NCI-H2107 treated with DMSO at 0.1 percent for 48 hours (cell line): ENCODE data around the gene RNF40.
"Not testable (repeated sequence)": the region's sequence is repeated elsewhere in the genome, so short reads cannot be mapped to it uniquely, and the experiment has no call there.

Experiments
- DNase-seq: peaks from one replicate; lab custom pipeline; 2025; ENCODE audit not compliant: unreplicated experiment; lab: John Stamatoyannopoulos, UW

Gene RNF40

DNA sequence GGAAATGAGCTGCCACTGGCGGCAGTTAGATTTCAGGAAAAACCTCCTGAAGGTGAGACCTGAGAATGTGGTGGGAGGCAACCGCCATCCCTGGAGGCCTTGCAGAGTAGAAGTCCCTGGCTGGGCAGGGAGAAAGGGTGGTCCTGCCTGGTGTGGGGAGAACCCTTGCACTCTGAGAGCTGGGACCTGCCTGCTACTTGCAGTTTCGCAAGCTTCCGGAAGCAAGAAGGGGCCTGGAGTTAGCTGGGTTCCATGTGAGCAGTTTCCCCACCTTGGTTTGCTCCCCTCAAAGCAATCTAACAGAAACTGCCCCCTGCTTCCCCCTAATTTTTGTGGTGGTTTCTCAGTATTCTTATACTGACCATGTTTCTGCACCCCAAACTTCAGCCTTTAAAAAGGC, 18.4 kb downstream of the RNF40 start:
- no peak for DNase-seq

DNA sequence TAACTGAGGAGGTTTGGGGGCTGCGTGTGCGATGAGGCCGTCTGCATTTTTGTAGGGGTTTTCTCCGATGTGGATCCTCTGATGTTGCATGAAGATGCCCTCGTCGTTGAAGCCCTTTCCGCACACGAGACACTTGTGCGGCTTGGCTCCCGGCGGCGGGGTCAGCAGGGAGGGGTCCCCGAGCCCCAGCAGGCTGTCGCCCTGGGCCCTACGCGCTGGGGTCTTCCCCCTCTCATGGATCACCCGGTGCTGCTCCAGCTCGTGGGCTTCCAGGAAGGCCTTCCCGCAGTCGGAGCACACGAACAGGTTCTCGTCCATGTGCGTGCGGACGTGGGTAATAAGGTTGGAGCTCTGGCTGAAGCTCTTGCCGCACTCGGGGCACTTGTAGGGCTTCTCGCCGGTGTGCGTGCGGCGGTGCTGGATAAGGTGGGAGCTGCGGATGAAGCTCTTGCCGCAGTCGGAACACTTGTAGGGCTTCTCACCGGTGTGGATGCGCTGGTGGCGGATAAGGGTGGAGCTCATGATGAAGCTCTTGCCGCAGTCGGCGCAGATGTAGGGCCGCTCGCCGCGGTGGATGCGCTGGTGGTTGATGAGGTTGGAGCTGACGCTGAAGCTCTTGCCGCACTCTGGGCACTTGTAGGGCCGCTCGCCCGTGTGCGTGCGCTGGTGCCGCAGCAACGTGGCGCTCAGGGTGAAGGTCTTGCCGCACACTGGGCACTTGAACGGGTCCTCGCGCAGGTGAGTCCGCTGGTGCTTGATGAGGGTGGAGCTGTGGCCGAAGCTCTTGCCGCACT, 20.6 kb downstream of the RNF40 start:
- no peak for DNase-seq

DNA sequence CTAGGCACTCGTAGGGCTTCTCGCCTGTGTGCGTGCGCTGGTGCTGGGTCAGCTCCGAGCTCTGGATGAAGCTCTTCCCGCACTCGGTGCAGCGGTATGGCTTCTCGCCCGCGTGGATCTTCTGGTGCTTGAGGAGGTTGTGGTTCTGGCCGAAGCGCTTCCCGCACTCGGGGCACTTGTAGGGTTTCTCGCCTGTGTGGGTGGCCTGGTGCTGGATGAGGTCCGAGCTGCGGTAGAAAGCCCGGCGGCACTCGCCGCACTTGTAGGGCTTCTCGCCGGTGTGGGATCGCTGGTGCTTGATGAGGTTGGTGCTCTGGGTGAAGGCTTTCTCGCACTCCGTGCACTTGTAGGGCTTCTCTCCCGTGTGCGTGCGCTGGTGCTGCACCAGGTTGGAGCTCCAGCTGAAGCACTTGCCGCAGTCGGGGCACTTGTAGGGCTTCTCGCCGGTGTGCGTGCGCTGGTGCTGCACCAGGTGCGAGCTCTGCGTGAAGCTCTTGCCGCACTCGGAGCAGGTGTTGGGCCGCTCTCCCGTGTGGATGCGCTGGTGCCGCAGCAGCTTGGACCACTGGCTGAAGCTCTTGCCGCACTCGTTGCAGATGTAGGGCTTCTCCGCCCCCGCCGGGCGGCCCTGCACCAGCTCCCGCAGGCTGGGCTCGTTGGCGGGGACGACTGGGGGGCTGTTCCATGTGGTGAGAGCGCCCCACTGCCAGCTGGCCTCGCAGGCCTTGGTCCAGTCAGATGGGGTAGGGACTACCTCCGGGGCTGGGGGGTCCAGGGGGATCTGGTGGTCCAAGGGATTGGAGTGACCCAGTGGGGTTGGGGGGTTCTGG, 21.4 kb downstream of the RNF40 start:
- DNase-seq = no peak

DNA sequence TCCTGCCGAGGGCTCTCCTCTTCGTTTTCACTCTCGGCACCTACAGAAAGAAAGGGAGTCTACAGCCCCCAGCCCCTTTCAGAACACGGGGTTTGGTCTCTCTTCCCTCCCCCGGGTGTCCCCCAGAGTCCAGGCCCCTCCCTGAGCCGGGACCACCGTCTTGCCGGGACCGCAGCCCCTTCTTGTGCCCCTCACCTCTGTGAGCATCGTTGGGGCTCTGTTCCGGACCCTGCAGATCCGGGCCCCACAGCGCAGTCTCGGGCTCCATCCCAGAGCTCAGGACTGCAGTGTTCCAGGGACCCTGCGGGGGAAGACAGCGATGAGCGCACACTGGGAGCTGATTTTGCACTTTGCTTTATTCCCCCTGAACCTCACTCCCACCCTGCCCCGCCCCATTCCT, 22.1 kb downstream of the RNF40 start:
- DNase-seq = no peak

DNA sequence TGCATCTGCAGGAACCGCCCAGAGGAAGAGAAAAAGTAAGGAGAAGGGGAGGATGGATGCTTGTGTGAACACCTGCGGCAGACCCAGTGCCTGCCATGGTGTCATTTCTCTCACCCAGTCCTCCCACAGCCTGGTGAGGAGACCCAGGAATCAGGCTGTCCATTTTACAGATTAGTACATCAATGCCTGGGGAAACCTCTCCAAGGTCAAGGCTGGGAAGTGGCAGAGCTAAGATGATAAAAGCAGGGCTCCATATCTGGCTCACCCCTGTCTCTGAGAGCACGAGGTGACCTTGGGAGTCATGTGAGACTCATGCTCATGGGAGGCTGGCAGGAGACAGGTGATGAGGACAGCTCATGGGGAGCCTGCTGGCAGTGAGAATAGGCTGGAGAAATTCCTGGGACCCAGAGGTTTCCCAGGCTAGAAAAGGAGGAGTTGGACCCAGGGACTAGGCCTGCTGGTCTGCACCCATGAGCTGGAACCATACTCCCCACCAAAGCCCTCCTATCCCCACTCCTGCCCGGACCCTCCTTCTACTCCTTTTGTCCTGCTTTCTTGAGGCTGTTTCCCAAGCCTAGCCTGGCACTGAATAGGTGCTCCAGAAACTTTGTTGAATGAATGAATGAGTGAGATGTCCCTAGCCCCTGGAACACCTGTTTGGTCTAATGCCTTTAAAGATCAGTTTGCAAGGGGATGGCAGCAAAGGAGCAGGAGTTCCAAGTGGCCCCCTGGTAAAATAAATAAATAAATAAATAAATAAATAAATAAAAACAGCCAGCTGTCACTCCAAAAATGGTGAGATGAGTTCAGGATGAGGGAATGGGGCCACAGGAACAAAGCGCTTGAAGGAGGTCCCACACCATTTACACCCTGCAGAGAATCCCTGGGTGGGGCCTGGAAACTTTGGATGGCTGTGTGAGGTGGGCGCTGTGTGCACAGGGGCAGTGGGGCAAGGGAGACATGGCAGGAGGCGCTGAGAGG, 23.3 kb downstream of the RNF40 start:
- no peak for DNase-seq

DNA sequence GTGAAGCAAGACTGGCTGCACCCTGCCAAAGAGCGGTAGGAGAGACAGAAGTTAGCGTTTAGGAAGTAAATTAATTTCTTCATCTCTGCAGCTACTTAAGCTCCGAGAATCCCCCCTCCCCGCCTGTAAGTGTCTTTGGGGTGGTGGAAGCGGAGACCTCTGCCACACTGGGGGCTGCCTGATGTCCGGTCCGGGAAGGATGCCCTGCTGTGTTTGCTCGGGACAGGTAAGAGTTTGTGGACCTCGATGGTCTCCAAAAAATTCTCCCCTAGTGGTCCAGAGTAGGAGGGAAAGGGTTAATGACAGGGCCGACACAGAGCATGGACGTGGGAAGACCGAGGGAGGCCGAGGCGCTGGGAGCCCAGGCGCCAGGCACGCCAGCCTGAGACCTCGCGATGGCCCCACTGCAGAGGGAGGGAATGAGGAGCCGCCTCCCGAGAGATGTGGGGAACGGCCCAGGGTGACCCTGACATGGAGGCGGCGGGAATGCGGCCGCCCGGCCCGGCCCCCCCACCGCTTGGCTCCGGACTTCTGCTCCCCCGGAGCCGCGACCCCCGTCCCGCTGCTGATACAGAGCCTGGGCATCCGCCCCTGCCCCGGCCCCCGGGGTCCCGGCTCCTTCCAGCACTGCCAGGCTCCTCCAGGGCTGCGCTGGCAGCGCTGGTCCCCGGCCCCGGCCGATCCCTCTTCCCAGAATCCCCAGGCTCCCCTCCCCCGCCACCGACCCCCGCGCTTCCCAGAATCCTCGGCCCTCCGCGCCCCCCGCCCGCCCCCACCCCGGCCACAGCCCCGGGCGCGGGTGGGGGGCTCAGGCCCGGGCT, 24.2 kb downstream of the RNF40 start:
- DNase-seq = no peak

DNA sequence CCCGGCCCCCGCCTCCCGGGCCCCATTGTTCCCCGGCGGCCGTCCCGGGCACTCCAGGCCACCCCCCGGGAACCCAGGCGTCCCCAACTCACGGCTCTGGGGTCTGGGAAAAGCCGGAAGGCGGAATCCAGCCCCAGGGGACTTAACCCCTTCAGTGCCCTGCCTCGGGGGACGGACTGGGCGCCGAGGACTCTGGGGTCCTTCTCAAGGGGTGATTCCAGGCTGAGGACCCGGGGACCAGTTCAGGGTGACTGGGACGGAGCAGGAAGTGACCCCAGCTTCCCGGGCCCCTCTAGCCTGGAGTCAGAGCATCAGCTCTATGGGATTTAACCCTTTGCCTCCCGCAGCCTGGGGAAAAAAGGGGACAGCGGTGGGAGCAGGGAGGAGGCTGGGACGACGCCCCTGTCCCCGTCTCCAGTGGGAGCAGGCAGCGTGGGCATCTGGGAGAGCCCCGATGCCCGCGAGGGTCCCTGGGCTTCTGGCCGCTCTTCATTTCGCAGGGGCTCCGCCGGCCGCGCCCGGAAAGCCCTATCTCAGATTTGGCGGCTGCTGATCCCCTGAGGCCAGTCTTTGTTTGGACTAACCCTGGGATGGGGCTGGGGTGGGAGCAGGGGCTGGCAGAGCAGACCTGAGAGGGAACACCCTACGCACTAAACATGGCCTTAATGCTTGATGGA, 25.0 kb downstream of the RNF40 start, which contains the start of gene ZNF629:
TSS of gene ZNF629 (minus strand) at position 270 of the 677 bp plus-strand sequence. CDS start 2,723 bp downstream, outside the sequence.
- DNase-seq = peak; percentile 19

DNA sequence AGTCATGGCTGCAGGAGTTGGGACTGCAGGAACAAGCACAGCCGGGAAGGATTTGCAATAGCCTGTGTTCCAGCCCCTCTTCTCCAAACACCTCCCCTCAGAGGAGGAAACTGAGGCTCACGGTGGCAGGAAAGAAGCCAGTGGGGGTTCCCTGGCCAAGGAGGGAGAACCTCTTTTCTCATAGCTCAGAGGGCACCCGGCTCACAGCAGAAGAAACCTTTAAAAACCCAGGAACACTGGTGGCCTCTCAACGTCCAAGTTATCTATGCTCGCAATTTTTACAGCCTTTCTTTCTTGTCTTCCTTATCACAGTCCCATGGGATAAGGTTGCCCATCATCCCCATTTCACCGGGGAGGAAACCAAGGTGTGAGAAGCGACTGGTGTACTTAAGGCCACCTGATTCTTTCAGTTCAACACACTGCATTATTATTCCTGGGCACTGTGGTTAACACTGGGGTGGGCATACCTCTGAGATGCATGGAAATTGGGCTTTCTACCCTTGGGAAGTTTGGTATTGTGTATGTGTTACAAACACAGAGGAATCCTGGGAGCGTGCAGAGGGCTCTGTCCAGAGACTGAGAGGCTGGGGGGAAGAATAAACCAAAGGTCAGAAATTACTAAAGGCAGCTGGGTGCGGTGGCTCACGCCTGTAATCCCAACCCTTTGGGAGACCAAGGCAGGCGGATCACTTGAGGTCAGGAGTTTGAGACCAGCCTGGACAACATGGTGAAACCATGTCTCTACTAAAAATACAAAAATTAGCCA, 25.7 kb downstream of the RNF40 start:
- DNase-seq = no peak

DNA sequence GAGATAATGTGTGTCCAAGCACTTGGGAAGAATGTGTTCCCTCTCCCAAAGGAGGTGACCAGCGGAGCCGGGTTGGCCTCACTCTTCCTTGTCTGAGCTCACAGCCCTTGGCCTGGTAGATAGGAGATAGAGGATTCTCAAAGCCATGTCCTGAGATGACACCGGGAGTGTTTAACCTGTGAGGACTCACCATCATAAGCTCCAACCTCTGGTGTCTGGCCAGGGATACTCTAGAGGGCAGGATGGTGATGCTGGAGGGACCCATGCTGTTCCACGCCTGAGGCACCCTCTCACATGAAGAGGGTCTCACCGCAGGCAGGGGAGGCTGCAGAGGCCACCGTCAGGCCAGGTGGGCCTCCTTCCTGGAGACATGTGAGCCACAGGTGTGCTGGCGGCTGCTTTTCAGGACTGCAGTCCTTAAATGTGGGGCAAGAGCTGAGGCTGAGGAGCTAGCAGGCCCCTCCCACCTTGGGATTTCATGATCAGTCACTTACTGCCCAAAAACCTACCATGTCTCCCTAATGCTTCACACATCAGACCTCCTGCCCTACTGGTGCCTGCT, 31.5 kb downstream of the RNF40 start:
- DNase-seq = no peak

DNA sequence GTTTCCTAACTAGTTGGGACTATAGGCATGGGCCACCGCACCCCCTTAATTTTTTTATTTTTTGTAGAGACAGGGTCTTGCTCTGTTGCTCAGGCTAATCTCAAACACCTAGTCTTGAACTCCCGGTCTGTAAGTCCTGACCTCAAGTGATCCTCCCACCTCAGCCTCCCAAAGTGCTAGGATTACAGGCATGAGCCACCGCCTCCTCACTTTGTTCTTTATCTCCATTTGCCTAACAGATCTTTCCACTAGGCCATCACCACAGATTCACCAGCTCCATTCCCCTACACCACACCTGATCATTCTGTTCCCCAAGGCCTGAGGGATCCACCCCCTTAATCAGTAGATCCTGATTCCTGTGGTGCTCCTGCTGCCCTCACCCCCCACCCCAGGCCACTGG, 32.5 kb downstream of the RNF40 start:
- no peak for DNase-seq

DNA sequence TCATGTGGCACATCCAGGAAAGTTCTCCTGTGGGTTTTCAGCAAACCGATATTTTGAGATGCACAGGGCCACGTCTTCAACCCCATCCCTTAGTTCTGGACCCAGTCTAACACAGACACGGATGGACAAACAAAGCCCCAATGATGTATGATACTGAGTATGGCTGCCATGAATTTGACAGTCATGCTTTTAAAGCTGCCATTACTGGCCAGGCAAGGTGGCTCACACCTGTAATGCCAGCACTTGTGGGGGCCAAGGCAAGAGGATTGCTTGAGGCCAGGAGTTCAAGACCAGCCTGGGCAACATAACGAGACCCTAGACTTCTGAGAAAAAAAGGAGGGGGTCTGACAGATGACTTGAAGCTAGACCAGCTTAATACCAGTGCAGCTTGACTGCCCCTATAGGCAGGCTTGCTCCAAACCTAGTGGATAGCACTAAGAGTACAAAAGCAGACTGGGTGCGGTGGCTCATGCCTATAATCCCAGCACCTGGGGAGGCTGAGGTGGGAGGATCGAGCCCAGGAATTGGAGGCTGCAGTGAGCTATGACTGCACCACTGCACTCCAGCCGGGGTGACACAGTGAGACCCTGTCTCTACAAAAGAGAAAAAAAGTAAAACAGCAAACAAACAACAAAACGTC, 35.7 kb downstream of the RNF40 start:
- DNase-seq = no peak

DNA sequence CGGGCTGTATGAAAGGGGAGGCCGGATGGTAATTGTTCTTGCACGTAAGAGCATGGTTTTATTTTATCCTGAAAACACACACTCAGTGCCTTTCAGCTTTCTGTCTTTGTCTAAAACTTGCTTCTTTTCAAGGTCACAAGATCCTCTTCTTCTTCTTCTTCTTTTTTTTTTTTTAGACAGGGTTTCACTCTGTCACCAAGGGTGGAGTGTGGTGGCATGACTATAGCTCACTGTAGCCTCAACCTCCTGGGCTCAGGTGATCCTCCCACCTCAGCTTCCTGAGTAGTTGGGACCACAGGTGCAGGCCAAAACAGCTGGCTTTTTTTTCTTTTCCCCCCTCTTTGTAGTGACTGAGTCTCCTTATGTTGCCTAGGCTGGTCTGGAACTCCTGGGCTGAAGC, 40.8 kb downstream of the RNF40 start:
- DNase-seq = no peak

DNA sequence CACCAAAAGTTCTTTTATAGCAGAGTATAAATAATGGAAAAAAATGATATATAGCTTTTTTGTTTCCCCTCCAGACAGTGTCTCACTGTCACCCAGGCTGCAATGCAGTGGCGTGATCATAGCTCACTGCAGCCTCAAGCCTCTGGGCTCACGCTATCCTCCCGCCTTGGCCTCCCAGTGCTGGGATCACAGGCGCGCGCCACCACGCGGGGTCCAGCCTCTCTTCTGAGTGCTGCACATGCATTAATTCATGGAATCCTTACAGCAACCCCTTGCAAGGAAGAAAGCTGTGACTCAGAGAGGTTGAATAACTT, 42.9 kb downstream of the RNF40 start:
- DNase-seq = no peak

DNA sequence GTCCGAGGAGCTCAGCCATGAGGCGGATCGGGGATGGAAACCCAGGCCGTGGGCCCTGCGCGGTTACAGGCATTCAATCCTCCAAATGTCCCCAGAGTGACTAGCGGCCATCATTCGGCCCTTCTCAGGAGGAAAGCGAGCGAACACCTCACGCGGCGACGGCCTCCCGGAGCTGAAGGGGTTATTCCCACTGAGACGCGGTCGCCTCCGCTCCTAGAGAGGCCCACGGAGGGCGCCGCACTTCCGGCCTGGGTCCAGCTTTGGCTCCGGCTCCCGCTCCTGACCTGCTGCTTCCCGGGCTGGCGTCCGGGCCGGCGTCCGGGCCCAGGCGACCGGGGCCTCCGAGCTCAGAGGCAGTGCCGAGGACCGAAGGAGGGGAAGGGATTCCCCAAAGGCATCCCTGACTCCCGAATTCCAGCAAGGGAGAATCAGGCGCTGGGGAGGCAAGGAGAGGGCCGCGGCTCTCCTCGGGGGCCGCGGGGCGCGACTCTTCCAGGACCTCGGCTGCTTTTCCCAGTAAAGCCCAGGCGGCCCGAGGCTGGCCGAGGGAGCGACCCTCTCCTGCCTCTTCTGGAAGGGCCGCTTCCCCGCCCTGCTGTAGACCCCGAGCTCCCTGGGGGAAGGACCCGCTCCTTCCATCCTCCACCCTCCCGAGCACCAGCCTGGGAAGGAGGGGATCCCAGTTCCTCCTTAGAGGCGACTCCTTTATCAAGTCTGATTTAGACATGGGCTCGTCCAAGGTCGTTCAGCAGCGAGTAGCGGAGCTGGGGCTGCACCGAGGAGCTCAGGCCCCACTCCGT, 43.4 kb downstream of the RNF40 start:
- peak; percentile 13 for DNase-seq

DNA sequence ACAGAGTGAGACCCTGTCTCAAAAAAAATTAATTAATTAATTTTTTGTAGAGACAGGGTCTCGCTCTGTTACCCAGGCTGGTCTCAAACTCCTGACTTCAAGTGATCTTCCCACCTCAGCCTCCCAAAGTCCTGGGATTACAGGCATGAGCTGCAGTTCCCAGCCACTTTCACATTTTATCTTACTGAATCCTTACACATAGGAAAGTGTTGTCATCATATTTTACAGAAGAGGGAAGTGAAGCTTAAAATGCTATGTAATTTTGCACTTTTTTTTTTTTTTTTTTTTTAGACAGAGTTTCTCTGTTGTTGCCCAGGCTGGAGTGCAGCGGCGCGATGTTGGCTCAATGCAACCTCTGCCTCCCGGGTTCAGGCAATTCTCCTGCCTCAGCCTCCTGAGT, 46.0 kb downstream of the RNF40 start:
- no peak for DNase-seq

DNA sequence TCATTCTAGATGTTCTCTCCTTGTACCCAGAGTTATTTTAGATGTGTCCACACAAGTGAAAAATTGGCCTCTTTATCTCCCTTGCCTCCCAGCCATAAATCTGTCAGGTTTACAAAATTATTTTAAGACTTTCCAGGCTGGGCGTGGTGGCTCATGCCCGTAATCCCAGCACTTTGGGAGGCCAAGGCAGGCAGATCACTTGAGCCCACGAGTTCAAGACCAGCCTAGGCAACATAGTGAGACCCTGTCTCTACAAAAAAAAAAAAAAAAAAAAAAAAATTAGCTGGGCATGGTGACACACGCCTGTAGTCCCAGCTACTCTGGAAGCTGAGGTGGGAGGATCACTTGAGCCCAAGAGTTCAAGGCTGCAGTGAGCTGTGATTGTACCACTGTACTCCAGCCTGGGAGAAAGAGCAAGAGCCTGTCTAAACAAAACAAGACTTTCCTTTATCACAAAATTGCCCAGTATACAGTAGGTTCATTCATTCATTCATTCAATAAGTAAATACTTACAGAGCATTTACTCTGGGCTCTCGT, 46.8 kb downstream of the RNF40 start:
- not testable (repeated sequence) for DNase-seq

DNA sequence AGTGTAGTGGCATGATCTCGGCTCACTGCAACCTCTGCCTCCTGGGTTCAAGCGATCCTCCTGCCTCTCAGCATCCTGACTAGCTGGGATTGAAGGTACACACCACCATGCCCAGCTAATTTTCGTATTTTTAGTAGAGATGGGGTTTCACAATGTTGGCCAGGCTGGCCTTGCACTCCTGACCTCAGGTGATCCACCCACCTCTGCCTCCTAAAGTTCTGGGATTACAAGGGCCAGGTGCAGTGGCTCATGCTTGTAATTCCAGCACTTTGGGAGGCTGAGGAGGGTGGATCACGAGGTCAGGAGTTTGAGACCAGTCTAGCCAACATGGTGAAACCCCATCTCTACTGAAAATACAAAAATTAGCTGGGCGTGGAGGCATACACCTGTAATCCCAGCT, 47.6 kb downstream of the RNF40 start:
- not testable (repeated sequence) for DNase-seq
